ENCODE measurements around the gene BPIFB2. TPM values are rescaled to one million over a fixed set of nuclear protein-coding genes. Genes with fewer than 3 reads are reported as not detected.

Gene BPIFB2
- total RNA-seq, 1 donor from 2014 or later = not detected

DNA sequence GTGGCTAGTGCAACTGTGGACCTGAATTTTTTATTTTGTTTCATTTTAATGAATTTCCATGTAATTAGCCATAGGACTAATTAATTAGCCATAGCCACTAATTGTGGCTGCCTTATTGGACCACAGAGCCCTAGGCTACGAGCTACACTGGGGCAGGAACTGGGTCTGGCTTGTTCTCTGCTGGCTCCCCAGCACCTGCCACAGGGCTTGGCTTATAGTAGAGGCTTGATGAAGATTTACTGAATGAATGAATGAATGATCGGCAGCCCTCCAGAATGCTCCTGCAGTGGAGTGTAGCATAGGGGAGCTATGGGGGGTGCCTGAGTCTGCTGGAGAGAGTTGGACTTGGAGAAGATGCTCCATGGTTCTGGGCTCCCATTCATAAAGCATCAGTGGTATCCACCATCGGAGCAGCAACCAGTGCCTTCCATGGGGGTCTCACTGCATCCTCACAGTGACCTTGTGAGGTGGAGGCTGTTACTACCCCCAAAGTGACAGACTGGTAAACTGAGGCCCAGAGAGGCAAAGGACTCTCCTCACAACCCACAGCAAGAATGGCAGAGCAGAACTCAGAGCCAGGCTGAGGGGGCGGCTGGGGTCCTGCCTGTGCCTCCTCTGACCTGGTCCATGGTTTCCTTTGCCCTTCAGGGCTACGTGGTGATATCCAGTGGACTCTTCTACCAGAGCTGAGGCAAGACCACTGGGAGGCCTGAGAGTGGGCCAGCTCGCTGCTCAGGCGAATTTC is 15.4 kb downstream of the BPIFB2 start:
- intact Hi-C loops (cut with DNase I) = no loop called here
- no peaks in the 10 kb centered on the region for H3K4me1 ChIP-seq
- H3K36me3 ChIP-seq = no peaks in the 10 kb centered on the region
- no peaks in the 10 kb centered on the region for H3K9me3 ChIP-seq
- TF ChIP-seq, protein P1, sequence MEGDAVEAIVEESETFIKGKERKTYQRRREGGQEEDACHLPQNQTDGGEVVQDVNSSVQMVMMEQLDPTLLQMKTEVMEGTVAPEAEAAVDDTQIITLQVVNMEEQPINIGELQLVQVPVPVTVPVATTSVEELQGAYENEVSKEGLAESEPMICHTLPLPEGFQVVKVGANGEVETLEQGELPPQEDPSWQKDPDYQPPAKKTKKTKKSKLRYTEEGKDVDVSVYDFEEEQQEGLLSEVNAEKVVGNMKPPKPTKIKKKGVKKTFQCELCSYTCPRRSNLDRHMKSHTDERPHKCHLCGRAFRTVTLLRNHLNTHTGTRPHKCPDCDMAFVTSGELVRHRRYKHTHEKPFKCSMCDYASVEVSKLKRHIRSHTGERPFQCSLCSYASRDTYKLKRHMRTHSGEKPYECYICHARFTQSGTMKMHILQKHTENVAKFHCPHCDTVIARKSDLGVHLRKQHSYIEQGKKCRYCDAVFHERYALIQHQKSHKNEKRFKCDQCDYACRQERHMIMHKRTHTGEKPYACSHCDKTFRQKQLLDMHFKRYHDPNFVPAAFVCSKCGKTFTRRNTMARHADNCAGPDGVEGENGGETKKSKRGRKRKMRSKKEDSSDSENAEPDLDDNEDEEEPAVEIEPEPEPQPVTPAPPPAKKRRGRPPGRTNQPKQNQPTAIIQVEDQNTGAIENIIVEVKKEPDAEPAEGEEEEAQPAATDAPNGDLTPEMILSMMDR (IDR thresholded peaks at IDR 0.05) = no peak
- DNase-seq (ENCODE audit: low spot score in 2 of 2) = no peak
- no peak overlapping the region for H3K27ac ChIP-seq
- no peak overlapping the region for H3K4me3 ChIP-seq
- H3K27me3 ChIP-seq = no peaks in the 10 kb centered on the region

DNA sequence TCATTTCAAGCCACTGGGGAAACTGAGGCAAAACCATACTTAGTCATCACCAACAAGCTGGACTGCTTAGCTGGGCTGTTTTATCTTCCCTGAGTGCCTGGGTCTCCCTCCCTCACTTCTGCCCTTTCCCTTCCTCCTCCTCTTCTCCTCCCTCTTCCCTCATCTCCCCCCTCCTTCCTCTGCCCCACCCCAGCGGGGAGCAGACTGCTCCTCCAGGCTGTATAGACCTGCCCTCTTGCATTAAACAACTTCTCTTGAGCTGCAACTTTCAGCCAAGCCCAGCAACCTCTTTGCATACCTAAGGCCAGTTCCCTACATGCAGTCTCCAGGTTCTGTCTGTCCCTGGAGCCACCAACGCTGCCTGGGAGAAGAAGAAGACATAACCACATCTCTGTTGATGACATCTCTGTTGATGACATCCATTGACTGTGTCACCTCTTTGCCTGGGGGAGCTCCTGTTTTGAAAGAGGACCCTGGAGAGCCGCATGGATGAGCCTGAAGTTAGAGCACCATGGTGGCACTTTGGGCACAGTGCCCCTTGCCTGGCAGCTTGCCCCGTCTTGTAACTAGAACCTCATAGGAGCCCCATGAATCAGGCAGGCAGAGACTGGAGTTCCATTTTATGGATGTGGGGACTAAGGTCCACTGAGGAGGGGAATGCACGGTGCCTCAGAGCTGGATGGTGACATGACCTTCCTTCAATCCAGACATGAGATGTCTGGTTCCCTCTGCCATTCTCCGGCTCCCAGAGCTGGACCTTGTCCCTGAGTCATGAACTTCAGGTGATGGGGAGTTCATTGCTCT is 16.1 kb downstream of the BPIFB2 start:
- intact Hi-C loops (cut with DNase I) = no loop called here
- H3K9me3 ChIP-seq = no peaks in the 10 kb centered on the region
- TF ChIP-seq, protein P1 (IDR thresholded peaks at IDR 0.05) = no peak
- no peaks in the 10 kb centered on the region for H3K4me1 ChIP-seq
- H3K27ac ChIP-seq = no peak overlapping the region
- no peaks in the 10 kb centered on the region for H3K27me3 ChIP-seq
- no peaks in the 10 kb centered on the region for H3K36me3 ChIP-seq
- DNase-seq (ENCODE audit: low spot score in 2 of 2) = no peak
- no peak overlapping the region for H3K4me3 ChIP-seq

DNA sequence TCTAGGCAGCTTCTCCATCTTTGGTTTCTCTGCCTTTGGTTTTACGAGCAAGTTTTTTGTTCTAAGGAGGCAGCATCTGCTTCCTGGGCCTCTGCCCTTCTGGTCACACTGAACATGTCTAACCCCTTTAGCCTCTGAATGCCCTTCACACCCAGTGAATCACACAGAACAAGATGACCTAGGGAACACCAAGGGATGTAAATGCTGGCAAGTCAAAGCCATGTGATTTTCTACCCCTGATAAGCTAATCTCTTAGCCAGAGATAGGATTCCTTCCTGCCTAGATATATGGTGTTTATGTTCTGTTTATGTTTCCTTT is 16.7 kb downstream of the BPIFB2 start:
- TF ChIP-seq, protein P1 (IDR thresholded peaks at IDR 0.05) = no peak
- DNase-seq (ENCODE audit: low spot score in 2 of 2) = no peak
- Histone ChIP-seq H3K27me3 (no peaks in the 10 kb centered on the region), H3K36me3 (no peaks in the 10 kb centered on the region), H3K4me1 (no peaks in the 10 kb centered on the region), H3K4me3 (no peak overlapping the region), H3K9me3 (no peaks in the 10 kb centered on the region), H3K27ac (no peak overlapping the region)
- intact Hi-C loops (cut with DNase I) = no loop called here

DNA sequence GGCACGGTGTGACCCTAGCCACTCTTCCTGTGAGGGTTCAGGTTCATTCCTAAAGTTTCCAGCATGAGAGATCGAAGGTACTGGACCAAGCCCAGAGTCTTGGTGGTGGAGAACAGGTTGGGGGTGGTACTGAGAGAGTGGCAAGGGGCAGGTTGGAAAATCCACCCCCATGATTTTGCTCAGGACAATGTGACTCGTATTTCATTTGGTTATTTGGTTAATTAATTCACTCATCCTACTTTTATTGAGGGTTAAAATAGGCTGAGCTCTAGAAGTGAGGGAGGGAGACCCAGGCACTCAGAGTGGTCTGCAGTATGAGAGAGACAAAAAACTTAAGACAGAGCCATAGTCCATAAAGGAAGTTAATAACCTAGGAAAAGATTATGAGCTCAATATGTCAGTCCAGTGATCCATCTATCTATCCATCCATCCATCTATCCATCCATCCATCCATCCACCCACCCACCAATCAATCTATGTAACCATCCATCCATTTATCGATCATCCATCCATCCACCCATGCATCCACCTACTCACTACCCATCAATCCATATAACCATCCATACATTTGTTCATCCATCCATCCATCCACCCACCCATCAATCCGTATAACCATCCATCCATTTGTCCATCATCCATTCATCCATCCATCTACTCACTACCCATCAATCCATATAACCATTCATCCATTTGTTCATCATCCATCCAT is 17.3 kb downstream of the BPIFB2 start:
- Histone ChIP-seq H3K27ac (no peak overlapping the region), H3K4me3 (no peak overlapping the region), H3K9me3 (no peaks in the 10 kb centered on the region), H3K36me3 (no peaks in the 10 kb centered on the region), H3K4me1 (no peaks in the 10 kb centered on the region), H3K27me3 (no peaks in the 10 kb centered on the region)
- DNase-seq (ENCODE audit: low spot score in 2 of 2) = no peak
- intact Hi-C loops (cut with DNase I) = no loop called here
- TF ChIP-seq, protein P1 (IDR thresholded peaks at IDR 0.05) = no peak

DNA sequence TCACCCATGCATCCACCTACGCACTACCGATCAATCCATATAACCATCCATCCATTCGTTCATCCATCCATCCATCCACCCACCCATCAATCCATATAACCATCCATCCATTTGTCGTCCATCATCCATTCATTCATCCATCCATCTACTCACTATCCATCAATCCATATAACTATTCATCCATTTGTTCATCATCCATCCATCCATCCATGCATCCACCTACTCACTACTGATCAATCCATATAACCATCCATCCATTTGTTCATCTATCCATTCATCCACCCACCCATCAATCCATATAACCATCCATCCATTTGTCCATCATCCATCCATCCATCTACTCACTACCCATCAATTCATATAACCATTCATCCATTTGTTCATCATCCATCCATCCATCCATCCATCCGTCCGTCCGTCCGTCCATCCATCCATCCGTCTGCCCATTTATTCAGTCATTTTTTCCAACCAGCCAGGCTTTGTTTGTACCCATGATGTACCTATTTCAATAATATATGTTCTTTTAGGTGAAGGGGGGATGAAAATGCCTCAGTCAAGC is 17.9 kb downstream of the BPIFB2 start:
- Histone ChIP-seq H3K9me3 (no peaks in the 10 kb centered on the region), H3K27ac (no peak overlapping the region), H3K4me1 (no peaks in the 10 kb centered on the region), H3K27me3 (no peaks in the 10 kb centered on the region), H3K36me3 (no peaks in the 10 kb centered on the region), H3K4me3 (no peak overlapping the region)
- DNase-seq (ENCODE audit: low spot score in 2 of 2) = no peak
- TF ChIP-seq, protein P1 (IDR thresholded peaks at IDR 0.05) = no peak
- intact Hi-C loops (cut with DNase I) = no loop called here

Data from ascending aorta (tissue), 2 donors.